NCI-H2107 treated with DMSO at 0.1 percent for 48 hours (cell line): Measurements from ENCODE around the gene ARTN.
A peak's percentile ranks its signal among the peaks of the same experiment; 100 is the strongest.

ENCODE experiments used
- DNase-seq: peaks from one replicate; lab custom pipeline; 2025; ENCODE audit not compliant: unreplicated experiment; lab: John Stamatoyannopoulos, UW

The ARTN gene, protein sequence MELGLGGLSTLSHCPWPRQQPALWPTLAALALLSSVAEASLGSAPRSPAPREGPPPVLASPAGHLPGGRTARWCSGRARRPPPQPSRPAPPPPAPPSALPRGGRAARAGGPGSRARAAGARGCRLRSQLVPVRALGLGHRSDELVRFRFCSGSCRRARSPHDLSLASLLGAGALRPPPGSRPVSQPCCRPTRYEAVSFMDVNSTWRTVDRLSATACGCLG

DNA sequence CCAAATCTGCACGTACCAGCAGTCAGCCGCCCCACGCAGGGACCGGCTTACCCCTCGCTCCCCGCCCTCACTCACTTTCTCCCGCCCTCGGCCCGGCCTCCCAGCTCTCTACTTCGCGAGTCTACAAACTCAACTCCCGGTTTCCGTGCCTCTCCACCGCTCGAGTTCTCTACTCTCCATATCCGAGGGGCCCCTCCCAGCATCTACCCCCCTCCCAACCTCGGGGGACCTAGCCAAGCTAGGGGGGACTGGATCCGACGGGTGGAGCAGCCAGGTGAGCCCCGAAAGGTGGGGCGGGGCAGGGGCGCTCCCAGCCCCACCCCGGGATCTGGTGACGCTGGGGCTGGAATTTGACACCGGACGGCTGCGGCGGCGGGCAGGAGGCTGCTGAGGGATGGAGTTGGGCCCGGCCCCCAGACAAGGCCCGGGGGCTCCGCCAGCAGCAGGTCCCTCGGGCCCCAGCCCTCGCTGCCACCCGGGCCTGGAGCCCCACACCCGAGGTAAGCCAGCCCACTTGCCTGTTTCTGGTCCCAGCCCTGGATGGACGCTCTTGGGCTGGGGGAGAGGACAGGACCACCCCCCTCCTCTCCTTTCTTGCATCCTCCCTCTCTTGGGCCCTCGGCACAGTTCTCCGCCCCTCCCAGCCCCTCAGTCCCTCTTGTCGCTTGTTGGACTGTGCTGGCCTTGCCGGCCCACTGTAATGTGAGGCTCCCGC, at the start of gene ARTN:
Gene ARTN (plus strand): TSS at position 416 of the 715 bp plus-strand sequence. CDS start 1,856 bp downstream, outside the sequence.
- peak; percentile 73 for DNase-seq

DNA sequence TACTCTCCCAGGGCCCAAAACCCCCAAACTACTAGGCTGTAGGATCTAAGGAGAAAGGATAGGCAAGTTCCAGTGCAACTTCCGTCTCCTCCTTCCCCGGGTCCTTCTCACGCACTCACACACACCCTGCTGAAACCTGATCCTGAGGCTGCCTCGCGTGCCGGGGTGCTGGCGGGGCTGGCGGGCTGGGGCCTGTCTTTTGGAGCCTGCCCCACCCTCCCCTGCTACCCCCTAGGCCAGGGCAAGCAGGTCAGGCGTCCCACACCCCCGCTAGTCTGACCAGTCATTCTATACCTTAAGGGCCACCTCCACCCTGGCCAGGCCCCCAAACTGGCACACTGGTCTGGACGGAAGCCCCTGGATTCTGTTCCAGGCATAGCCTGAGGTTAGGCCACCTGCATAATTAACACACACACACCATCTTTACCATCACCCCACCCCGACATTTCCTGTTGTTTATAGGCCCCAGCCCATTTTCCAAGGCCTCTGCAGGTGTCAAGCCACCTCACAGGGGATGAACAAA, 48.3 kb upstream of the ARTN start:
- DNase-seq: peak; percentile 60

DNA sequence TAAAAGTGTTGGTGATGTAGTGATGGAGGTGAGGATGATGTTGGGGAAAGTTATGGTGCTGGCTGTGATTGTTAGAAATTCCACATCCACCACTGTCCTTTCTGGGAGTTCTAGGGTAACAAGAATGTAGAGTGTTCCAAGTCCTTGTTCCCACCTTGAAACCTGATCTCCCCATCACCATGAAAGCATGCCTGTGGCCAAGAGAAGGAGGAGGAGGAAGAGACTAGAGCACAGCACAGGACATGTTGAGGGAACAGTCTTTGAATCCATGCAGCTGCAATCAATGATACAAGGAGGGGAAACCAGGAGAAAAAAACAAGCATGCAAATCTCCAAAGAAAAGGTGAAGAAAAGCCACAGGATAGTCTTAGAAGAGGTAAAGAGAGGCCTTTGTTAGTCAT, 45.9 kb upstream of the ARTN start:
- no peak for DNase-seq

DNA sequence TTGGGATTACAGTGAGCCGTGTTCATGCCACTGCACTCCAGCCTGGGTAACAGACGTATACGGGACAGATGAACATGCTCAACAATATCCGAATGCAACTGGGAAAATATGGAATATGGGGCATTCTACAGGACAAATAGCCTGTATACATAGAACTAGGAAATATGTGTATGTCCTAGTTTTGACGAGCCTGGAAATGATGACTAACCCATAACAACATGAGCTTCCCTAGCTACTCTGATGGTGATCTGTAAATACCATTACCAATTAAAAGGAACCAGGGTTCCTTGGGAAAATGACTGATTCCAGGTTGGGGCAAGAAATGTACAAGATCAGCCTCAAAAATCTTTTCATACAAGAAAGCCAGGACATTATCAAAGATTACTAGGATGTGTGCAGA, 42.8 kb upstream of the ARTN start:
- no peak for DNase-seq

DNA sequence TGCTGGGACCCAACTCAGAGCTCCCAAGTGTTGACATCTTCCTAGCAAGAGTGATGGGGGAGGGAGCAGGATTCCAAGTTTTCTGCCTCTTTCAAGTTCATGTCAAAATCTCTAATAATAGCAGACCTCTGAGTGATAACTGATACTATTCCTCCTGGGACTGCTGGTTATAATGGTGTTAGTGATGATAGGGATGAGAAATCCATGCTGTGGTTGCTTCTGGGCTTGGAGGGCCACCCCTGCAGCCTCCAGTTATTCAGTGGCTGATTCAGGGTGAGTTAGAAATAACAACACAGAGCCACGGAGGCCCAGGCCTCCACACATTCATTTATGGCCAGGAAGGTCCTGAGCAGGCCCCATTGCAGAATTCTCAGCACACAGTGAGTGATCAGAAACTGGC, 40.6 kb upstream of the ARTN start:
- no peak for DNase-seq

DNA sequence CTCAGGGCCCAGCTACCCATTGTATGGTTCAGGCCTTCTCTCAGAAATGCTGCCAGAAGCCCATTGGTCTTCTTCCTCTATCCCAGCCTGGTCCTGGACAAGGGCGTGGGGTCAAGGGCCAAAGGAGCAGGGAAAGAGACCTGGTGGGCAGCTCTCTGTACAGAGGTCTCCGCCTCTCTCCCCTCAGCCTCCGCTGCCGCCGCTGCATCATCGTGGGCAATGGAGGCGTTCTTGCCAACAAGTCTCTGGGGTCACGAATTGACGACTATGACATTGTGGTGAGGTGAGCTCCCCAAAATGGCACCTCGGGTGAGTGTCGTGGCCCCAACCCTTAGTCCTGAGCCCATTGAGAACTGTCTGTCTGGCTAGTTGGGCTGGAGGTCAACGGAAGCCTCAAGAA, 34.6 kb upstream of the ARTN start:
- DNase-seq: no peak

DNA sequence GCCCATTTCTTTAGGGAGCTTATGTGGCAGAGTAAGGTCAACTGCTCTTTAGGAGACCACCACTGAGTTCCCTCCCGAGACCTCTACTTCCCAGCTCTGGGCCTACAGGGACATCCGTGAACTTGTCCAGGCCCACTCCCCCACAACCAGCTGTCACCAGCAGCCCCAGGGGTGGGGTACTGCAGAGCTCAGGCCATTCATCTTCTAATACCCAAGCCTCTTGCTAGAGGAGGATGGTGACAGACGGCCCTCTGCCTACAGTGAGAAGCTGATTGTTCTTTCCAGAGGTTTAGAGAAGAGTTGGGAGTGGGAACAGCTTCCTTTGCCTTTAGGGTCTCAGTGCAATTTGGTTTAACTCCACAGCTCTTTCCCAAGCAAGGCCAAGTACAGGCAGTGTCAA, 33.2 kb upstream of the ARTN start:
- no peak for DNase-seq

DNA sequence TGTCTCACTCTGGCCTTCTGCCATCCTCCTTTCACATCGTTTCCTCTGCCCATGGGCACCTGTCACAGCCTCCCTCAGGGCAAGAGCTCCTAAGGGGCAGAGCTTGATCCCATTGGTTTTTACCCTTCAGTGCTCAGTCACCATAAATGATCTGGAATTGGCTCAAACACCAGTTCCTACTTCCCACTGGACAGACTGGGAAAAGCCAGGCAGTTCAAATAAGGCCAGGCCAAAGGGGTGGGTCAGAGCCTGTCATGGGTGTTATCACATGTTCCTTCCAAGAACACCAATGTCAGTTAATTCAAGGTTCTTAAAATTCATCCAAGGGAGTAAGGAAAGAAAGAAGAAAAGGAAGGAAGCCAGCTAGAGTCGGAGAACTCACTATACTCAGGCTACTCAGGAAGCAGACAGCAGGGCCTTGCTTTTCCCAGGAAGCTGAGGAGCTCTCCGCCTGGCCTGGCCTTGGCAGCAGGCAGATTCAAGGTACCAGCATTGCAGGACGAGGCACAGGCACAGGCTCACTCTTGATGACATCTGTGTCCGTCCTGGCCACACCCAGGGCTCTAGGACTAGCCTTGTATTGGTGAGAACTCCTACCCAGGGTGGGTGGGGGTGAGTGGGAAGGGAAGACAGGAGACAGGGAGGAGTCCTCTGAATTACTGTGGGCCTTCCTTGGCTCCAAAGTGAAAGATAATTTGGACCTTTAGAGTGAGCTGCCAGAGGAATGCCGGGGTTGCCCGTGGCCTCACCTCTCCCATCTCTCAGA, 32.2 kb upstream of the ARTN start:
- no peak for DNase-seq

DNA sequence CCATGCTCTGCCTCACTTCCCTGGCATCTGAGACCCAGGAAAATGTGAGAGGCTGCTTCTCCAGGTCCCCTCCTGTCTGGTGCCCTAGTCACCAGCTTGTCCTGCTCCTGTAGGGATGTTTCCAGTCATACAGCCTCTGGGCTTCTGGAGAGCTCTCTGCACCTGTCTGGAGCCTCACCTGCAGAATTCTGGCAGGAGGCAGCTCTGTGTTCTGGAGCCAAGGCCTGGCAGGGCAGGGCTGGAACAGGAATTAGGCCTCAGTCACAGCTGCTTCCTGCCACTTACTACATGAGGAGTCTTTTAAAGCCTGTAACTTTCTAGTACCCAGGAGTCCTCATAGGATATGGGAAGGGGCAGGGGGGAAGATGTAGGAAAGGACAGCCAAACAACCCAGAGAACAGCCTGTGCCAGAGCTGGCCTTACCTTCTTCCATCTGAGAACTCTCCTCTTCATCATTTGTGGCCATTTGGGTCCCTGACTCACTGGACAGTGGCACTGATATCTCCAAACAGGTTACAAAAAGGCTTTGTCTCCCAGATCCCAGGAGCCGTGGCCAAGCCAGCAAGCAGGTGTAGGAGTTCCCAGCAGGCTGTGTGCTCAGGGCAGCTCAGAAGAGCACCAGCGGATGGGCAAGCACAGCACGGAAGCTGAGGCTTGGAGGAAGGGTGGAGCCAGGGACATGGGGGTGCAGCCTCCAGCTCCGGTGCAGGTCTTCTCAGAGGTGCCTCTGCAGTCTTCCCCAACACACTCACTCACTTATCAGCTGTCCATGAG, 31.4 kb upstream of the ARTN start:
- no peak for DNase-seq

DNA sequence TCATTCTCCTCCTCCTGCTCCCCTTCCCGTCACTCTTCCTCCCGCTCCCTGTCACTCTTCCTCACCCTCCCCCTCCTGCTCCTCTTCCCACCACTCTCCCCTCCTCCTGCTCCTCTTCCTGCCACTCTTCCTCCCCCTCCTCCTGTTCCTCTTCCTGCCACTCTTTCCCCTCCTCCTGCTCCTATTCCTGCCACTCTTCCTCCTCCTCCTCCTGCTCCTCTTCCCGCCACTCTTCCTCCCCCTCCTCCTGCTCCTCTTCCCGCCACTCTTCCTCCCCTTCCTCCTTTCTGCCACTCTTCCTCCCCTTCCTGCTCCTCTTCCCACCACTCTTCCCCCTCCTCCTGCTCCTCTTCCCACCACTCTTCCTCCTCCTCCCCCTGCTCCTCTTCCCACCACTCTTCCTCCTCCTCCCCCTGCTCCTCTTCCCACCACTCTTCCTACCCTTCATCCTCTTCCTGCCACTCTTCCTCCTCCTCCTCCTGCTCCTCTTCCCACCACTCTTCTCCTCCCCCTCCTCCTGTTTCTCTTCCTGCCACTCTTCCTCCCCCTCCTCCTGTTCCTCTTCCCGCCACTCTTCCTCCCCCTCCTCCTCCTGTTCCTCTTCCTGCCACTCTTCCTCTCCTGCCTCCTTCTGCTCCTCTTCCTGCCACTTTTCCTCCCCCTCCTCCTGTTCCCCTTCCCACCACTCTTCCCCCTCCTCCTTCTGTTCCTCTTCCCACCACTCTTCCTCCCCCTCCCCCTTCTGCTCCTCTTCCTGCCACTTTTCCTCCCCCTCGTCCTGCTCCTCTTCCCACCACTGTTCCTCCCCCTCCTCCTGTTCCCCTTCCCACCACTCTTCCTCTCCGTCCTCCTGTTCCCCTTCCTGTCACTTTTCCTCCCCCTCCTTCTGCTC, 28.7 kb upstream of the ARTN start:
- no peak for DNase-seq

DNA sequence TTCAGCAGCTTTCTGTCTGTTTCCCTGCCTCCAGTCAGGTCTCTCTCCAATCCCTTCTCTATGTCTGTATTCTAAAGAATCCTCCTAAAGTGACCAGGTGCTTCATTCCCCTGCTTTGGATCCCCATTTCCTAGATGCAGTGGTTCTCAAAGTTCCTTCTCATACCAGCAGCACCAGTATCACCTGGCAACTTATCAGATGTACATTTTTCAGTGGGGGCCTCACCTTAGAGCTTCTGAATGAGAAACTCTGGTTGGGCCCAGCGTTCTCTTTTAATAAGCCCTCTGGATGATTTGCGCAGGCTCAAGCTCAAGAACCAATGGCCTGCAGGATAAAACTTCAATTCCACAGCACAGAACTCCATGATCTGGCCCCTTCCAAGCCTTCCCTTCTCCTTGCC, 25.4 kb upstream of the ARTN start:
- DNase-seq: no peak

DNA sequence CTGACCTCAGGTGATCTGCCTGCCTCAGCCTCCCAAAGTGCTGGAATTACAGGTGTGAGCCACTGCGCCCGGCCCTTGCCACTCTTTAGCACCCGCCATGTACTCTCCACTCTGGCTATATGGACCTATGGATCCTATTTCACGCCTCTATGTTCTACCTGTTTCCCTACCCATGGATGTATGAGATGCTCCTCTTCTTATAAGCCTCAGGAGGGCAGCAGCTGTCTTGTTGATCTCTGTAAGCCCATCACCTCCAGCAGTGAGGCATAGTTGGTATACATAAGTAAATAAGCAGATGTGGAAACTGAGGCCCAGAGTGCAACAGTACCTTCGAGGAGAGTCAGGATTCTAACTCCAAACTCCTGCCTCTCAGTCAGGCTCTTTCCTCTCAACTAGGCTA, 24.7 kb upstream of the ARTN start:
- peak; percentile 15 for DNase-seq

DNA sequence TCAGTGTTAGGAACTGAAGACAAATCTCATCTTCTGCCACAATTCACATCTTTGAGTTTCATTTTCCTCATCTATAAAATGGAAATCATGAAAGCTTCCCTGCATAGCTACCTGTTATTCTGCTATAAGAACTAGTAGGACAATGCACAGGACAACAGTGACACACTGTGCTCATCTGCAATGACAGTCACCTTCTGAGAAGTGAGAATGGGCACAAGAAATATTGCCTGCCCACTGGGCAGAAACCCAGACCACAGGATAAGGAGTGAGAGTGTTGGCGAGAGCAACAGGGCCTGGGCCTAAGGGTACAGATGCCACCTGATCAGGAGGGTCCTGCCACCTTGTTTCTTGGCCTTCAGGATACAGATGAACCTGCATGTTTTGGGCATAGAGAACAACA, 23.3 kb upstream of the ARTN start:
- no peak for DNase-seq

DNA sequence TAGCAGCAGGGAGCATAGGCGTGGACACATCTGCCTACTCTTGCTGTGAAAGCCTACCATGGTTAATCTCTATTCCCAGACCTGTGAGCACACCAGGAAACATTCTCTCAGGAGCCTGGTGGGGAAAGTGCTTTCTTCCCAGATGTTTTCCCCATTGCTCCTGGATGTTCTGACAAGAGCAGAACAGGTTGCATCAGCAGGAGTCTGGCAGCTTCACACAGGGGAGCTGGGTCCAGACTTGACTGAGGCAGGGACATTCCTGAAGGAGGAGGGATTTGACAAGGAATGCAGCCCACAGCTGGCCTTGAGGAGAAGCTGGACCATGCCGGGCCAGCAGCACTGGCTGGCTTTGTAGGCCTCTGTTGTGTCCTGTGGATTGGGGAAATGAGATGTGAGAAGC, 21.0 kb upstream of the ARTN start:
- DNase-seq: no peak

DNA sequence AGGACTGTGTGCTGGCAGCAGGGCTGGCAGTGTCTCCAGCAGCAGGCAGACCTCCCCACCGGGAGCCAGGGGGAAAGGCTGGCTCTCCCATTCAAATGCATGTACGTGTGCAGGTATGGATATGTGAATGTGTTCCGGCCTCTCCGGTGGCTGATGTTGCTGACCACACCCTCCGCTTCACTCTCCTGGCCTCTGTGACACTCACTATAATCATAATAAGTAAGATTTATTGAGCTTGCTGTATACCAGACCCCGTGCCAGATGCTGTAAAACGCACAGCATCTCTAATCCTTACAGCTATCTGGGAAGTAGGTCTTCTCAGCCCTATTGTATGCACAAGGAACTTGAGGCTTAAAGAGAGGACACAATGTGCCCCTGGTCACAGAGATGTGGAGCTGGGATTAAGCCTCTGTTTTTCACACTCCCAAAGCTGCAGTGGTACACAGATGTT, 20.5 kb upstream of the ARTN start:
- no peak for DNase-seq

DNA sequence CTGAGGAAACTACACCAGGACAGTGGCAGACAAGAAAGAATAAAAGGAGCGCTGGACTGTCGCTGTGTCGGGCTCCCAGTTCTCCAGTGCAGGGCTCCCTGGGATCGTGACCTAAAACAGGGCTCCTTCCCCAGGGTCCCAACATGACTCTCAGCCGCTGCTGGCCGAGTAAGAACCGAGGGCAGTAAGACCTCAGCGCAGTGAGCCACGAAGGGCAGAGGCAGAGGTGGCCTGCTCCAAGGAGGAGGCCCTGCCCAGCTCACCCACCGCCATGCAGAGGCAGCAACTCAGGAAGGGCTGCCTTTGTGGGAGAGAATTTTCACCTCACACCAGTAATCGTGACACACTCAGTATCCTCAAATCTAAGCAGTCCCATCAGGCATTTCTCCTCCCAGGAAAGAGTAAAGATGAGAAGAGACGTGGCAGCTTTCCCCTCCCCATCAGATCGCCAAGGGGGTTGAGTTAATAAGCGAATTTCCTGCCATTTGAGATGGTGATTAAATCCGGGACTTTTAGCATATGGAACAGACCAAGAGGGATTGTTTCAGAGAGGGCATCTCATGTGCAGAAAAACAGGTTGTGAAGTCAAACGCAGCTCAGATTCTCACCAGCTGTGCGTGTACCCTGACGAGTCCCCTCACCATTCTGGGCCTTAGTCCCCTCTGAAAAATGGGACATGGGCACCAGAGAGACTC, 19.8 kb upstream of the ARTN start:
- DNase-seq: no peak

DNA sequence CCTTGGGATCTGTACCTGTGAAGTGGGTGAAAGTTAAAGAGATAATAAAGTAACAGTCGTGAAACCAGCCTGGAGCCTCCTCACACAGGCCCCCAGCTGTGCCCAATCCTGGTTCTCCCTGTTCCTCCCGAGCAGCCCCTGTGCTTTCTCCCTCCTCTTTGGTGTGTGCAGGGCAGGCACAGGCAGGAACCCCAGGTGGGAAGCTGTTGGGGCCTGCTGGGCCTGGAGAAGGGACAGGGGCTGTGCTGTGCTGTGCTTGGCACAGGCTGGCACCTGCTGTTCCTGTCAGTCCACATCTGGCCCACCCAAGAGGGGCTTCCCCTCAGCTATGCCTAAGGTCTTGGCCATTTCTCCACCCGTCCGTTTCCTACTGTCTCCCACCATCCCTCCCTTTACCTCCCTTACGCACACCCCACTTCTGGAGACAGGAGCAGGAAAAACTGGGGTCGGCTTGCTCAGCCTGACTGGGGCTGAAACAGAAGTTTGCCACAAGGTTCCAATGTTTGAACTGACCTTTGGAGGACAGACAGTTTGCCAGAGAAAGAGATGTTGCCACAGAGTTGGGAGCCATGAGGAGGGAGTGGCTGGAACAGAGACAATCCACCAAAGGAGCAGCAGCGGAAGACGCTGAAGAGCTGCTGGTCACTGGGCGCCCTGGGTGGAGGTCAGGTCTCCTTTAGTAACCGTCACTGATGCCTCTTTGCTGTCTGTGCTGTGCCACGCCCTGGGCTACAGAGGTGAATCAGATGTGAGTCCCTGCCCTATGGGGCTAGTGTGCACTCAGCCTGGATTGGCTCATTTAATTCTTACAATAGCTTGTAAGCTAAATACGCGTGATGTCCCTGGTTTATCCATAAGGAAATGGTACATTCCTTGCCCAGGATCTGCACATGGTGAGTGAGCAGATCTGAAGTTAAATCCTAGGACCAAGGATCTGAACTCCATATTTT, 18.8 kb upstream of the ARTN start:
- no peak for DNase-seq

DNA sequence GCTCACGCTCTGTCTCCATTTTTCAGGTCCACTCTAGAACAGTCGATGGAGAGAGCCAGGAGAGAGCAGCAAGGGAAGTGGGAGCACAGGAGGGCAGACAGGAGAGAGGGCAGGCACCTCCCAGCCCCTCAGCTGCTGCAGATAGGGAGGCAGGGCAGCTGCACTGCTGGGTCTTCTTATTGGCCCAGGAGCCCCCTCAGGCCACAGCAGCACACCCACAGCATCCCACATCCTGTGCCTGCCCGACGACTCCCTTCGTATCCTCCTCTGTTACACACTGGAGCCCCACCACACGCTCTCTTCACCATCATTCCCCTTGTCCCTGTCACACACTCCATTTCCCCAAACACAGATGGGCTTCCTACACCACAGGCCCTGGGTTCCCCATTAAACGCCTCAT, 13.7 kb upstream of the ARTN start:
- DNase-seq: no peak
